Body of pancreas (tissue), 4 donors: ENCODE results near the gene OR4P4.

Experiments
- CTCF ChIP-seq, 7 experiments: fragments of 450-650 bp in 4 of 7; fragments of 200-600 bp in 3 of 7; sonication (generic) in 3 of 7; IDR thresholded peaks; one replicate each; pipeline ENCODE4 v1.5.1; 2016 to 2019; ENCODE audit warnings: antibody characterized with exemption in 7 of 7
- POLR2A ChIP-seq, 3 donors: fragments of 450-650 bp; IDR thresholded peaks; one replicate each; pipeline ENCODE4 v1.6.1; 2016; ENCODE audit warnings: antibody characterized with exemption in 3 of 3, mild to moderate bottlenecking in 2 of 3

- TF ChIP-seq CTCF (IDR thresholded peaks at IDR 0.05) (no peak), POLR2A (IDR thresholded peaks at IDR 0.05) (no peak)
Observed at GRCh38 chr11:55624531-55624930, 10.4 kb upstream of the OR4P4 start.
